ENCODE results near the gene BBS7. TPM values are rescaled to one million over a fixed set of nuclear protein-coding genes. Genes with fewer than 3 reads are reported as not detected.

BBS7 gene
- total RNA-seq, 6 experiments from 2014 or later: 1.8 to 7.0 (median 3.6) TPM

GRCh38 chr4:121788896-121789295, 81.4 kb downstream of the BBS7 start:
- 56% methylated on average over 2 of the region's 2 CpGs for WGBS (ENCODE audit: insufficient coverage, low coverage, low lambda C conversion rate, missing lambda C conversion rate)
- Histone ChIP-seq H3K27ac (no peak overlapping the region), H3K9me3 (no peaks in the 10 kb centered on the region), H3K36me3 (no peaks in the 10 kb centered on the region), H3K4me3 (no peak overlapping the region), H3K27me3 (no peaks in the 10 kb centered on the region), H3K4me1 (no peaks in the 10 kb centered on the region)
- intact Hi-C loops (cut with DNase I): no loop called here
- no peak for ATAC-seq
- TF ChIP-seq POLR2A (IDR thresholded peaks at IDR 0.05): no peak
- no peak for TF ChIP-seq CTCF (IDR thresholded peaks at IDR 0.05)
- no peak for DNase-seq

GRCh38 chr4:121786221-121786620, 84.1 kb downstream of the BBS7 start:
- no peaks in the 10 kb centered on the region for H3K27me3 ChIP-seq
- ATAC-seq: no peak
- WGBS (ENCODE audit: insufficient coverage, low coverage, low lambda C conversion rate, missing lambda C conversion rate): 47% methylated on average over 2 of the region's 2 CpGs
- no peaks in the 10 kb centered on the region for H3K4me1 ChIP-seq
- no peaks in the 10 kb centered on the region for H3K36me3 ChIP-seq
- TF ChIP-seq POLR2A (IDR thresholded peaks at IDR 0.05) (no peak), CTCF (IDR thresholded peaks at IDR 0.05) (no peak)
- H3K9me3 ChIP-seq: no peaks in the 10 kb centered on the region
- H3K27ac ChIP-seq: no peak overlapping the region
- DNase-seq: no peak
- no peak overlapping the region for H3K4me3 ChIP-seq
- intact Hi-C loops (cut with DNase I): no loop called here

GRCh38 chr4:121785479-121785878, 84.8 kb downstream of the BBS7 start:
- no peak for ATAC-seq
- TF ChIP-seq POLR2A (IDR thresholded peaks at IDR 0.05) (no peak), CTCF (IDR thresholded peaks at IDR 0.05) (no peak)
- no peak overlapping the region for H3K27ac ChIP-seq

GRCh38 chr4:121784975-121785374, 85.3 kb downstream of the BBS7 start:
- intact Hi-C loops (cut with DNase I): no loop called here
- WGBS (ENCODE audit: insufficient coverage, low coverage, low lambda C conversion rate, missing lambda C conversion rate): 64% methylated on average over 2 of the region's 2 CpGs
- DNase-seq: no peak

More at GRCh38 chr4:121785479-121785878, 84.8 kb downstream of the BBS7 start:
- Histone ChIP-seq H3K36me3 (no peaks in the 10 kb centered on the region), H3K9me3 (no peaks in the 10 kb centered on the region), H3K27me3 (no peaks in the 10 kb centered on the region), H3K4me3 (no peak overlapping the region), H3K4me1 (no peaks in the 10 kb centered on the region)
- DNase-seq: no peak
- WGBS (ENCODE audit: insufficient coverage, low coverage, low lambda C conversion rate, missing lambda C conversion rate): 47% methylated on average over 4 of the region's 4 CpGs
- intact Hi-C loops (cut with DNase I): no loop called here

More at GRCh38 chr4:121784975-121785374, 85.3 kb downstream of the BBS7 start:
- Histone ChIP-seq H3K9me3 (no peaks in the 10 kb centered on the region), H3K4me1 (no peaks in the 10 kb centered on the region), H3K27me3 (no peaks in the 10 kb centered on the region), H3K4me3 (no peak overlapping the region), H3K27ac (no peak overlapping the region), H3K36me3 (no peaks in the 10 kb centered on the region)
- ATAC-seq: no peak
- TF ChIP-seq CTCF (IDR thresholded peaks at IDR 0.05) (no peak), POLR2A (IDR thresholded peaks at IDR 0.05) (no peak)

Data from right lobe of liver (tissue), 6 donors.